IMR-90 (cell line): ENCODE results near the gene CYP2W1. TPM values are rescaled to one million over a fixed set of nuclear protein-coding genes. Genes with fewer than 3 reads are reported as not detected.

Experiments
- ATAC-seq: fragments of 200-7000 bp; cut with Tn5 transposase; 2 replicates; pipeline ENCODE4 v1.9.1; 2020; ENCODE audit warnings: low read depth, mild to moderate bottlenecking, moderate library complexity
- BruUV-seq: library from RNA; stranded (reverse); fragments of 400-500 nt; replicated peaks from 2 replicates; lab custom pipeline; 2021; lab: Mats Ljungman, UMichigan
- CTCF ChIA-PET: fragments of 300-600 bp; formaldehyde crosslinking; extraction: SDS; loops from one replicate; lab custom pipeline; 2021; ENCODE audit warnings: antibody characterized with exemption; lab: Yijun Ruan, JAX
- POLR2A ChIA-PET: fragments of 300-600 bp; sonication (Branson Sonifier 250); formaldehyde crosslinking; loops from one replicate; lab custom pipeline; 2022; ENCODE audit warnings: antibody characterized with exemption; ENCODE audit not compliant: unreplicated experiment; lab: Charles Lee
- DNase-seq: peaks from one replicate; pipeline ENCODE4 v3.0.0; 2013
- H2AFZ ChIP-seq: replicated peaks from 2 replicates; pipeline ENCODE3; 2013; ENCODE audit warnings: low read length, mild to moderate bottlenecking; ENCODE audit not compliant: poor library complexity
- H2AK5ac ChIP-seq: 2 replicates; pipeline ENCODE4 v1.6.1; 2013; ENCODE audit warnings: low read depth, low read length, inconsistent platforms
- H2AK9ac ChIP-seq: replicated peaks from 2 replicates; pipeline ENCODE3; 2013; ENCODE audit warnings: mild to moderate bottlenecking, low read depth, low read length, moderate library complexity; ENCODE audit not compliant: poor library complexity
- H2BK120ac ChIP-seq: 2 replicates; pipeline ENCODE4 v1.6.1; 2013; ENCODE audit warnings: low read depth, low read length, inconsistent platforms
- H2BK15ac ChIP-seq: 3 replicates; pipeline ENCODE4 v1.6.1; 2013; ENCODE audit warnings: low read depth, low read length, inconsistent platforms
- H2BK20ac ChIP-seq: 2 replicates; pipeline ENCODE4 v1.6.1; 2013; ENCODE audit warnings: low read depth, mild to moderate bottlenecking, inconsistent platforms, low read length, moderate library complexity
- H2BK5ac ChIP-seq: 2 replicates; pipeline ENCODE4 v1.6.1; 2013; ENCODE audit warnings: mild to moderate bottlenecking, low read depth, low read length, inconsistent platforms; ENCODE audit not compliant: poor library complexity, severe bottlenecking
- H3K14ac ChIP-seq: replicated peaks from 2 replicates; pipeline ENCODE4 v1.6.1; 2013; ENCODE audit warnings: low read depth, low read length, inconsistent platforms
- H3K18ac ChIP-seq: 2 replicates; pipeline ENCODE4 v1.6.1; 2013; ENCODE audit warnings: low read depth, low read length, control low read depth
- H3K23ac ChIP-seq: 2 replicates; pipeline ENCODE4 v1.6.1; 2013; ENCODE audit warnings: low read depth, low read length, inconsistent platforms
- H3K27ac ChIP-seq: 2 replicates; pipeline ENCODE4 v1.5.1; 2013; ENCODE audit warnings: mild to moderate bottlenecking, control low read depth, low read length; ENCODE audit not compliant: insufficient read depth
- H3K27me3 ChIP-seq: 2 replicates; pipeline ENCODE4 v1.6.1; 2013; ENCODE audit warnings: low read length; ENCODE audit not compliant: control insufficient read depth, insufficient read depth
- H3K36me3 ChIP-seq: 2 replicates; pipeline ENCODE4 v1.6.1; 2013; ENCODE audit warnings: low read length, mixed read lengths; ENCODE audit not compliant: control insufficient read depth, insufficient read depth
- H3K4ac ChIP-seq: 2 replicates; pipeline ENCODE4 v1.6.1; 2013; ENCODE audit warnings: low read depth, low read length, inconsistent platforms
- H3K4me1 ChIP-seq: 2 replicates; pipeline ENCODE4 v1.6.1; 2013; ENCODE audit warnings: low read length, mixed read lengths; ENCODE audit not compliant: control insufficient read depth, insufficient read depth
- H3K4me2 ChIP-seq: 2 replicates; pipeline ENCODE4 v1.6.1; 2013; ENCODE audit warnings: low read depth, mild to moderate bottlenecking, control low read depth, low read length, moderate library complexity
- H3K4me3 ChIP-seq: 2 replicates; pipeline ENCODE4 v1.5.1; 2013; ENCODE audit warnings: low read depth, mild to moderate bottlenecking, control low read depth, low read length, moderate library complexity; ENCODE audit not compliant: insufficient read depth
- H3K56ac ChIP-seq: 2 replicates; pipeline ENCODE4 v1.6.1; 2013; ENCODE audit warnings: low read length, inconsistent platforms; ENCODE audit not compliant: insufficient read depth; ENCODE audit errors: extremely low read depth
- H3K79me1 ChIP-seq, 2 experiments: 2 replicates each; pipeline ENCODE4 v1.6.1; 2013; ENCODE audit warnings: low read length in 2 of 2, inconsistent platforms in 1 of 2, low read depth in 1 of 2
- H3K9ac ChIP-seq: 2 replicates; pipeline ENCODE4 v1.6.1; 2013; ENCODE audit warnings: low read depth, low read length, control low read depth
- H3K9me1 ChIP-seq: 2 replicates; pipeline ENCODE4 v1.6.1; 2013; ENCODE audit warnings: low read length, inconsistent platforms; ENCODE audit not compliant: insufficient read depth
- H3K9me3 ChIP-seq: 2 replicates; pipeline ENCODE4 v1.6.1; 2013; ENCODE audit warnings: low read length; ENCODE audit not compliant: control insufficient read depth, insufficient read depth
- H4K20me1 ChIP-seq: 2 replicates; pipeline ENCODE4 v1.6.1; 2013; ENCODE audit warnings: low read length, inconsistent platforms; ENCODE audit not compliant: insufficient read depth
- H4K5ac ChIP-seq: 2 replicates; pipeline ENCODE4 v1.6.1; 2013; ENCODE audit warnings: mild to moderate bottlenecking, low read depth, low read length, control low read depth
- H4K8ac ChIP-seq, 2 experiments: 2 replicates each; pipeline ENCODE4 v1.6.1; 2013; ENCODE audit warnings: low read depth in 2 of 2, low read length in 2 of 2, control low read depth in 1 of 2, inconsistent platforms in 1 of 2
- H4K91ac ChIP-seq: 2 replicates; pipeline ENCODE4 v1.6.1; 2013; ENCODE audit warnings: low read depth, low read length, inconsistent platforms; ENCODE audit not compliant: insufficient read depth
- BHLHE40 ChIP-seq: fragments of 150-350 bp; IDR thresholded peaks from 2 replicates; pipeline ENCODE4 v1.6.1; 2016; ENCODE audit warnings: mild to moderate bottlenecking, low read depth, low read length
- CEBPB ChIP-seq: IDR thresholded peaks from 2 replicates; pipeline ENCODE4 v1.6.1; 2012; ENCODE audit warnings: low read depth, low read length, improper control_type of control experiment
- CHD1 ChIP-seq: IDR thresholded peaks from 2 replicates; pipeline ENCODE4 v1.6.1; 2012; ENCODE audit warnings: low read depth, low read length, improper control_type of control experiment
- CTCF ChIP-seq: conservative IDR thresholded peaks from 2 replicates; pipeline ENCODE4 v1.5.1; 2012; ENCODE audit warnings: mild to moderate bottlenecking, low read depth, low read length, improper control_type of control experiment
- ELK1 ChIP-seq: fragments of 150-350 bp; IDR thresholded peaks from 2 replicates; pipeline ENCODE4 v1.6.1; 2016; ENCODE audit warnings: low read depth, mild to moderate bottlenecking, low read length, moderate library complexity, borderline replicate concordance
- FOS ChIP-seq: fragments of 150-350 bp; IDR thresholded peaks from 2 replicates; pipeline ENCODE4 v1.6.1; 2016; ENCODE audit warnings: low read depth, low read length
- MAFK ChIP-seq: IDR thresholded peaks from 2 replicates; pipeline ENCODE4 v1.6.1; 2012; ENCODE audit warnings: low read depth, low read length, improper control_type of control experiment
- MAZ ChIP-seq: IDR thresholded peaks from 2 replicates; pipeline ENCODE4 v1.6.1; 2012; ENCODE audit warnings: low read depth, mild to moderate bottlenecking, low read length, improper control_type of control experiment, moderate library complexity, borderline replicate concordance
- MXI1 ChIP-seq: IDR thresholded peaks from 2 replicates; pipeline ENCODE4 v1.6.1; 2012; ENCODE audit warnings: low read depth, mild to moderate bottlenecking, low read length, moderate library complexity, borderline replicate concordance
- NFE2L2 ChIP-seq: fragments of 150-350 bp; IDR thresholded peaks from 2 replicates; pipeline ENCODE4 v1.6.1; 2016; ENCODE audit warnings: low read depth, mild to moderate bottlenecking, low read length
- POLR2A ChIP-seq: IDR thresholded peaks from 2 replicates; pipeline ENCODE4 v1.6.1; 2012; ENCODE audit warnings: mild to moderate bottlenecking, low read depth, low read length
- RAD21 ChIP-seq: IDR thresholded peaks from 2 replicates; pipeline ENCODE4 v1.6.1; 2012; ENCODE audit warnings: low read length, improper control_type of control experiment
- RCOR1 ChIP-seq: IDR thresholded peaks from 2 replicates; pipeline ENCODE4 v1.6.1; 2012; ENCODE audit warnings: mild to moderate bottlenecking, low read length, improper control_type of control experiment; ENCODE audit not compliant: insufficient replicate concordance
- RFX5 ChIP-seq: IDR thresholded peaks from 2 replicates; pipeline ENCODE4 v1.8.0; 2012; ENCODE audit warnings: low read depth, mild to moderate bottlenecking, low read length, moderate library complexity
- SMC3 ChIP-seq: fragments of 150-350 bp; IDR thresholded peaks from 2 replicates; pipeline ENCODE4 v1.6.1; 2016; ENCODE audit warnings: low read depth, mild to moderate bottlenecking, antibody characterized with exemption, low read length, moderate library complexity
- USF2 ChIP-seq: fragments of 150-350 bp; IDR thresholded peaks from 2 replicates; pipeline ENCODE4 v1.6.1; 2017; ENCODE audit warnings: mild to moderate bottlenecking, antibody characterized with exemption, low read length, low read depth
- WGBS, 2 experiments: methylation state at CpG; one replicate each; pipeline versions ENCODE4 v1.1.5 to v1.1.7; 2013; ENCODE audit warnings: missing lambda C conversion rate in 2 of 2; ENCODE audit not compliant: insufficient read length in 1 of 2; ENCODE audit errors: extremely low coverage in 2 of 2; 5-methylcytosine and 5-hydroxymethylcytosine counted together
- dilution Hi-C: fragments of 300-500 bp; cut with HindIII; formaldehyde crosslinking; loops from one replicate; pipeline ENCODE4 v1.14.3; 2018; ENCODE audit warnings: low sequenced_read_pairs; ENCODE audit not compliant: unreplicated experiment
- in situ Hi-C: fragments of 300-500 bp; cut with MboI; formaldehyde crosslinking; loops from 3 replicates; pipeline ENCODE4 v1.14.3; 2019; ENCODE audit warnings: low sequenced_read_pairs, inconsistent platforms, mixed read lengths
- intact Hi-C: fragments of 100-400 bp; cut with micrococcal nuclease; formaldehyde crosslinking; loops from 2 replicates; pipeline ENCODE4 v1.10.0; 2022
- polyA plus RNA-seq, 3 experiments: library from polyadenylated mRNA; depleted of rRNA; stranded (reverse); fragments of >200 nt; gene quantifications; 2 replicates each; pipeline ENCODE4 v1.2.3, GENCODE V29; 2012; ENCODE audit warnings: low replicate concordance in 1 of 3
- total RNA-seq: library from RNA; depleted of rRNA; stranded (reverse); fragments of >200 nt; gene quantifications from 2 replicates; pipeline ENCODE4 v1.2.3, GENCODE V29; 2012

The CYP2W1 gene
- total and polyA plus RNA-seq, 2 of the 4 experiments (the other 2 are of a cell fraction) = not detected

- ChIA-PET CTCF (no interaction called here), POLR2A (no interaction called here)
- peaks cover 6% of the 10 kb centered on the region for H3K27me3 ChIP-seq
- H3K79me1 ChIP-seq = no peaks in the 10 kb centered on the region
- WGBS, 2 experiments = no CpG with 5 or more reads among the region's 2 CpGs
- ATAC-seq (no peak), DNase-seq (no peak)
- H4K5ac ChIP-seq = no peak overlapping the region
- no peak overlapping the region for H2BK20ac ChIP-seq
- H2AFZ ChIP-seq = no peak overlapping the region
- no peaks in the 10 kb centered on the region for H3K36me3 ChIP-seq
- H2AK5ac ChIP-seq = no peak overlapping the region
- H3K9me1 ChIP-seq = no peaks in the 10 kb centered on the region
- H3K56ac ChIP-seq = no peak overlapping the region
- H3K4me2 ChIP-seq = no peak overlapping the region
- no peak overlapping the region for H3K27ac ChIP-seq
- no peak overlapping the region for H3K23ac ChIP-seq
- intact Hi-C loops = no loop called here
- no peak overlapping the region for H2BK15ac ChIP-seq
- no peak overlapping the region for H3K14ac ChIP-seq
- in situ Hi-C loops = no loop called here
- H4K8ac ChIP-seq = no peak overlapping the region
- H2BK120ac ChIP-seq = no peak overlapping the region
- BruUV-seq = no TSS peak
- no peaks in the 10 kb centered on the region for H4K20me1 ChIP-seq
- dilution Hi-C loops = no loop called here
- no peak overlapping the region for H2BK5ac ChIP-seq
- TF ChIP-seq MAZ (no peak), FOS (no peak), CTCF (no peak), RCOR1 (no peak), MXI1 (no peak), NFE2L2 (no peak), USF2 (no peak), BHLHE40 (no peak), MAFK (no peak), CHD1 (no peak), SMC3 (no peak), RFX5 (no peak), CEBPB (no peak), ELK1 (no peak), RAD21 (no peak), POLR2A (no peak)
- H3K9ac ChIP-seq = no peak overlapping the region
- no peak overlapping the region for H2AK9ac ChIP-seq
- H3K9me3 ChIP-seq = no peaks in the 10 kb centered on the region
- H3K18ac ChIP-seq = no peak overlapping the region
- H3K4ac ChIP-seq = no peak overlapping the region
- H3K4me1 ChIP-seq = no peaks in the 10 kb centered on the region
- no peak overlapping the region for H3K4me3 ChIP-seq
- H4K91ac ChIP-seq = no peak overlapping the region
Measured at GRCh38 chr7:940599-941408, 42.2 kb upstream of the CYP2W1 start.
